ENCODE measurements around the gene C3AR1. TPM values are rescaled to one million over a fixed set of nuclear protein-coding genes. Genes with fewer than 3 reads are reported as not detected.

C3AR1 gene
- total and polyA plus RNA-seq, 10 donors: 6.9 to 43.6 (median 32.4) TPM

DNA sequence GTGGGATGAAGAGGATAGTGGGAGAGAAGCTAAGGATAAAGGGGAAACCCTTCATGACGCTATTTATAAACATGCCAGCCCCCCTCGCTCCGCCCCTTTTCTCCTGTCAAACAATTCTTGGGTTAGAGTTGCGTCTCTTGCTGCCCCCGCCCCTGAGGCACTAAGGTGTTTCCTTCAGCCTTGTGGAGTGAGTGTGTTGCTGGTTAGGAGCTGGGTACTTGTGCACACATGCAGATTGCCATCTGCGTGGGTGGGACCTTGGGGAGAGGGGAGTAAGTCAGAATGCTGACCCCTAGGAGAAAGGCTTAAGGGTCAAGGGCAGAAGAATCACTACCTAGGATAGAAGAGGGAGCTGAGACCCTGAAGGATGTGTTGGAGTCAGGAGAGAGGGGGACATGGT is 28.2 kb downstream of the C3AR1 start:
- H3K9me3 ChIP-seq: no peaks in the 10 kb centered on the region
- no peak for TF ChIP-seq POLR2A (IDR thresholded peaks at IDR 0.05)
- TF ChIP-seq, protein P1, sequence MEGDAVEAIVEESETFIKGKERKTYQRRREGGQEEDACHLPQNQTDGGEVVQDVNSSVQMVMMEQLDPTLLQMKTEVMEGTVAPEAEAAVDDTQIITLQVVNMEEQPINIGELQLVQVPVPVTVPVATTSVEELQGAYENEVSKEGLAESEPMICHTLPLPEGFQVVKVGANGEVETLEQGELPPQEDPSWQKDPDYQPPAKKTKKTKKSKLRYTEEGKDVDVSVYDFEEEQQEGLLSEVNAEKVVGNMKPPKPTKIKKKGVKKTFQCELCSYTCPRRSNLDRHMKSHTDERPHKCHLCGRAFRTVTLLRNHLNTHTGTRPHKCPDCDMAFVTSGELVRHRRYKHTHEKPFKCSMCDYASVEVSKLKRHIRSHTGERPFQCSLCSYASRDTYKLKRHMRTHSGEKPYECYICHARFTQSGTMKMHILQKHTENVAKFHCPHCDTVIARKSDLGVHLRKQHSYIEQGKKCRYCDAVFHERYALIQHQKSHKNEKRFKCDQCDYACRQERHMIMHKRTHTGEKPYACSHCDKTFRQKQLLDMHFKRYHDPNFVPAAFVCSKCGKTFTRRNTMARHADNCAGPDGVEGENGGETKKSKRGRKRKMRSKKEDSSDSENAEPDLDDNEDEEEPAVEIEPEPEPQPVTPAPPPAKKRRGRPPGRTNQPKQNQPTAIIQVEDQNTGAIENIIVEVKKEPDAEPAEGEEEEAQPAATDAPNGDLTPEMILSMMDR (IDR thresholded peaks at IDR 0.05 in 8 of 11, conservative IDR thresholded peaks at IDR 0.05 in 3 of 11): no peak
- intact Hi-C loops (cut with DNase I; ENCODE audit: low total_unique reads): no loop called here
- H3K36me3 ChIP-seq: peaks cover 0 to 55% (median 34%) of the 10 kb centered on the region in 6 donors
- peak overlapping the region in 1 of 8 donors; percentile 55 for H3K4me3 ChIP-seq
- peak overlapping the region in 5 of 8 donors; percentile 27 to 96 (median 64) for H3K27ac ChIP-seq
- peaks cover 58 to 71% (median 65%) of the 10 kb centered on the region in 6 donors for H3K4me1 ChIP-seq
- 64 to 78% (median 76%) methylated on average over 6 of the region's 6 CpGs for WGBS, 5 donors
- no peak for DNase-seq
- no peaks in the 10 kb centered on the region for H3K27me3 ChIP-seq (replicated peaks in 1 of 7)

- H3K9me3 ChIP-seq: no peaks in the 10 kb centered on the region
- H3K27me3 ChIP-seq (replicated peaks in 1 of 7): no peaks in the 10 kb centered on the region
- 9 to 38% (median 16%) methylated on average over 6 of the region's 6 CpGs for WGBS, 5 donors
- peaks cover 58 to 74% (median 66%) of the 10 kb centered on the region in 6 donors for H3K4me1 ChIP-seq
- intact Hi-C loops (cut with DNase I; ENCODE audit: low total_unique reads): no loop called here
- no peak for DNase-seq
- peak overlapping the region in 2 of 8 donors; percentile 0 to 55 for H3K4me3 ChIP-seq
- H3K27ac ChIP-seq: peak overlapping the region in 7 of 8 donors; percentile 16 to 96 (median 46)
- TF ChIP-seq POLR2AphosphoS5 (IDR thresholded peaks at IDR 0.05) (no peak), POLR2A (IDR thresholded peaks at IDR 0.05) (no peak)
- TF ChIP-seq, protein P1 (IDR thresholded peaks at IDR 0.05 in 8 of 11, conservative IDR thresholded peaks at IDR 0.05 in 3 of 11): no peak
- peaks cover 0 to 47% (median 26%) of the 10 kb centered on the region in 6 donors for H3K36me3 ChIP-seq
These were observed 29.0 kb downstream of the C3AR1 start for GRCh38 chr12:8037046-8037663.

- H3K27me3 ChIP-seq (replicated peaks in 1 of 7): no peaks in the 10 kb centered on the region
- peak overlapping the region in 4 of 8 donors; percentile 30 to 96 (median 80) for H3K27ac ChIP-seq
- intact Hi-C loops (cut with DNase I; ENCODE audit: low total_unique reads): no loop called here
- WGBS, 5 donors: 79 to 89% (median 86%) methylated on average over 8 of the region's 8 CpGs
- DNase-seq: no peak
- TF ChIP-seq POLR2A (IDR thresholded peaks at IDR 0.05) (no peak), POLR2AphosphoS5 (IDR thresholded peaks at IDR 0.05) (no peak)
- TF ChIP-seq, protein P1 (IDR thresholded peaks at IDR 0.05 in 8 of 11, conservative IDR thresholded peaks at IDR 0.05 in 3 of 11): no peak
- peak overlapping the region in 1 of 8 donors; percentile 0 for H3K4me3 ChIP-seq
- no peaks in the 10 kb centered on the region for H3K9me3 ChIP-seq
- peaks cover 0 to 39% (median 18%) of the 10 kb centered on the region in 6 donors for H3K36me3 ChIP-seq
- H3K4me1 ChIP-seq: peaks cover 58 to 82% (median 74%) of the 10 kb centered on the region in 6 donors
These were observed 29.8 kb downstream of the C3AR1 start for GRCh38 chr12:8036346-8036745.

DNA sequence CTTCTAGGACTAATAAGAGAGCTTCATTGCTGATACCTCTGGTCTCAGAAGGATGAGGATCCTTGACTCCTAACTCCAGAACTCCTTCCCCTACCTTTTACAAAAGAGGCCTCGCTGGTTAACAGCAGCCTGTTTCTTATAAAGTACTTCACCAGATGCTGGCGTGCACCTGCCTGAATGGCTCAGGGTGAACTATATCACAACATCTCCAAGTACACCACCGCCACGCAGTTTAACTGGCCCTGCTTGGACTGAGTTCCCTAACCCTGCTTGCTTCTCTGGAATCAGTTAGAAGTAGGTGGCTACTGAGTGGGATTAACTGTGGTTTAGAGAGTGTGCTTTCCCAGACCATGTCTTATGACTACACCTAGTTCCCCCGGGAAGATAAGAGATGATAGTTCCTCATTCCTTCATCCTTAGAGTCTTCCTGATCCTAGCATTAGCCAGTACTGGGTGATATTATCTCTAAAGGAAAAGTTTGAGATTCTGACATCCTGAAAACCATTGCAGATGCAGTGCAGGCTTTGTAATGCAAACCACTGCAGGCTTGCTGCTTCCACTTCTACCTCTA is 30.6 kb downstream of the C3AR1 start:
- 67 to 73% (median 69%) methylated on average over 5 of the region's 5 CpGs for WGBS, 5 donors
- intact Hi-C loops (cut with DNase I; ENCODE audit: low total_unique reads): no loop called here
- TF ChIP-seq, protein P1 (IDR thresholded peaks at IDR 0.05 in 8 of 11, conservative IDR thresholded peaks at IDR 0.05 in 3 of 11): no peak
- TF ChIP-seq POLR2A (IDR thresholded peaks at IDR 0.05): no peak
- TF ChIP-seq POLR2AphosphoS5 (IDR thresholded peaks at IDR 0.05): no peak
- Histone ChIP-seq H3K9me3 (no peaks in the 10 kb centered on the region), H3K4me3 (peak overlapping the region in 2 of 8 donors; percentile 89 to 94), H3K4me1 (peaks cover 58 to 85% (median 75%) of the 10 kb centered on the region in 6 donors), H3K36me3 (peaks cover 0 to 31% (median 9%) of the 10 kb centered on the region in 6 donors), H3K27me3 (replicated peaks in 1 of 7) (no peaks in the 10 kb centered on the region), H3K27ac (peak overlapping the region in 4 of 8 donors; percentile 95 to 96 (median 96))
- DNase-seq: no peak

Measured in spleen (tissue), 11 donors.